Measurements from ENCODE around the gene HDAC7.

HDAC7 gene

GRCh38 chr12:47751561-47751960 is 68.1 kb downstream of the HDAC7 start:
- Histone ChIP-seq H3K4me1 (ENCODE audit: insufficient read depth, low read length, poor library complexity, severe bottlenecking) (peaks cover 42% of the 10 kb centered on the region), H3K4me2 (ENCODE audit: low read depth, low read length, poor library complexity, severe bottlenecking) (no peak overlapping the region), H3K9me3 (ENCODE audit: insufficient read depth, low read depth, low read length) (no peaks in the 10 kb centered on the region), H4K20me1 (ENCODE audit: insufficient read depth, low read length, poor library complexity, severe bottlenecking) (no peaks in the 10 kb centered on the region), H3K4me3 (ENCODE audit: low read length, poor library complexity, severe bottlenecking) (no peak overlapping the region), H3K9me2 (replicated peaks; ENCODE audit: low read depth, low read length) (no peaks in the 10 kb centered on the region), H3K9ac (ENCODE audit: low read depth, low read length, poor library complexity, severe bottlenecking) (no peak overlapping the region), H3F3A (ENCODE audit: low read depth) (no peaks in the 10 kb centered on the region), H3K79me2 (ENCODE audit: insufficient read depth, low read length) (peaks cover 18% of the 10 kb centered on the region; the same call in 1 of the 2 replicates), H3K36me3 (ENCODE audit: insufficient read depth, low read length) (peaks cover 2% of the 10 kb centered on the region; the same call in 1 of the 2 replicates), H3K27me3 (ENCODE audit: insufficient read depth, low read length, poor library complexity, severe bottlenecking) (no peaks in the 10 kb centered on the region), H2AFZ (ENCODE audit: low read length) (no peak overlapping the region)
- TF ChIP-seq CTCF (conservative IDR thresholded peaks at IDR 0.05; ENCODE audit: low read length) (no peak), EZH2phosphoT487 (IDR thresholded peaks at IDR 0.05; ENCODE audit: borderline replicate concordance) (no peak)

GRCh38 chr12:47750916-47751470 is 68.7 kb downstream of the HDAC7 start:
- Histone ChIP-seq H3F3A (ENCODE audit: low read depth) (no peaks in the 10 kb centered on the region), H3K4me2 (ENCODE audit: low read depth, low read length, poor library complexity, severe bottlenecking) (no peak overlapping the region), H3K4me1 (ENCODE audit: insufficient read depth, low read length, poor library complexity, severe bottlenecking) (peaks cover 37% of the 10 kb centered on the region)

GRCh38 chr12:47750229-47750798 is 69.4 kb downstream of the HDAC7 start:
- Histone ChIP-seq H3F3A (ENCODE audit: low read depth) (no peaks in the 10 kb centered on the region), H3K36me3 (ENCODE audit: insufficient read depth, low read length) (peaks cover 3% of the 10 kb centered on the region; the same call in 1 of the 2 replicates), H3K27me3 (ENCODE audit: insufficient read depth, low read length, poor library complexity, severe bottlenecking) (no peaks in the 10 kb centered on the region), H3K9me2 (replicated peaks; ENCODE audit: low read depth, low read length) (no peaks in the 10 kb centered on the region), H3K79me2 (ENCODE audit: insufficient read depth, low read length) (peaks cover 6% of the 10 kb centered on the region; the same call in 1 of the 2 replicates), H3K4me3 (ENCODE audit: low read length, poor library complexity, severe bottlenecking) (no peak overlapping the region), H3K9ac (ENCODE audit: low read depth, low read length, poor library complexity, severe bottlenecking) (no peak overlapping the region), H3K4me1 (ENCODE audit: insufficient read depth, low read length, poor library complexity, severe bottlenecking) (peaks cover 30% of the 10 kb centered on the region), H4K20me1 (ENCODE audit: insufficient read depth, low read length, poor library complexity, severe bottlenecking) (no peaks in the 10 kb centered on the region), H2AFZ (ENCODE audit: low read length) (no peak overlapping the region), H3K9me3 (ENCODE audit: insufficient read depth, low read depth, low read length) (no peaks in the 10 kb centered on the region), H3K4me2 (ENCODE audit: low read depth, low read length, poor library complexity, severe bottlenecking) (no peak overlapping the region)
- TF ChIP-seq CTCF (conservative IDR thresholded peaks at IDR 0.05; ENCODE audit: low read length), result no peak
- TF ChIP-seq EZH2phosphoT487 (IDR thresholded peaks at IDR 0.05; ENCODE audit: borderline replicate concordance), result no peak

More at GRCh38 chr12:47750916-47751470, 68.7 kb downstream of the HDAC7 start:
- Histone ChIP-seq H2AFZ (ENCODE audit: low read length) (no peak overlapping the region), H3K79me2 (ENCODE audit: insufficient read depth, low read length) (peaks cover 13% of the 10 kb centered on the region; the same call in 1 of the 2 replicates), H3K9me3 (ENCODE audit: insufficient read depth, low read depth, low read length) (no peaks in the 10 kb centered on the region), H3K9ac (ENCODE audit: low read depth, low read length, poor library complexity, severe bottlenecking) (no peak overlapping the region), H3K36me3 (ENCODE audit: insufficient read depth, low read length) (peaks cover 3% of the 10 kb centered on the region; the same call in 1 of the 2 replicates), H3K27me3 (ENCODE audit: insufficient read depth, low read length, poor library complexity, severe bottlenecking) (no peaks in the 10 kb centered on the region), H3K9me2 (replicated peaks; ENCODE audit: low read depth, low read length) (no peaks in the 10 kb centered on the region), H3K4me3 (ENCODE audit: low read length, poor library complexity, severe bottlenecking) (no peak overlapping the region), H4K20me1 (ENCODE audit: insufficient read depth, low read length, poor library complexity, severe bottlenecking) (no peaks in the 10 kb centered on the region)
- TF ChIP-seq EZH2phosphoT487 (IDR thresholded peaks at IDR 0.05; ENCODE audit: borderline replicate concordance) (no peak), CTCF (conservative IDR thresholded peaks at IDR 0.05; ENCODE audit: low read length) (no peak)
